ENCODE measurements around the gene HOXC10. TPM values are rescaled to one million over a fixed set of nuclear protein-coding genes. Genes with fewer than 3 reads are reported as not detected.

Gene HOXC10
- total and polyA plus RNA-seq, 2 donors (not counting 1 experiment from before 2014, with no cell fraction given), result not detected

GRCh38 chr12:54020591-54021405, 35.9 kb downstream of the HOXC10 start:
- H3K4me1 ChIP-seq (ENCODE audit: control insufficient read depth in 2 of 2, insufficient read depth in 2 of 2, low read length in 2 of 2), result peaks cover 19 to 27% of the 10 kb centered on the region in 2 donors
- peaks cover 0 to 90% (median 67%) of the 10 kb centered on the region in 4 experiments for H3K27me3 ChIP-seq (replicated peaks in 1 of 4; ENCODE audit: control extremely low read depth in 1 of 4, control insufficient read depth in 3 of 4, insufficient read depth in 4 of 4, low read length in 3 of 4)
- no peak overlapping the region for H3K9ac ChIP-seq (ENCODE audit: low read length)
- H3K79me2 ChIP-seq (ENCODE audit: control insufficient read depth, insufficient read depth, low read length), result no peaks in the 10 kb centered on the region
- CTCF ChIA-PET, result interaction anchor here (1.5 to 1.6 kb wide), 2 partner anchors 12 to 171 kb away, joined by 5 to 6 read pairs; partner anchors contain the start of gene HOXC5
- POLR2A ChIA-PET, result no interaction called here
- WGBS (ENCODE audit: insufficient coverage), result 60% methylated on average over 22 of the region's 23 CpGs
- no peaks in the 10 kb centered on the region for H3K9me3 Mint-ChIP-seq (ENCODE audit: insufficient read depth)
- no peak overlapping the region for H3K27ac Mint-ChIP-seq
- H3K27ac ChIP-seq (ENCODE audit: low read length in 2 of 2), result no peak overlapping the region
- H3K27me3 Mint-ChIP-seq, result peaks cover 57% of the 10 kb centered on the region
- H3K4me3 Mint-ChIP-seq, result no peak overlapping the region
- DNase-seq, result no peak
- TF ChIP-seq CTCF (IDR thresholded peaks at IDR 0.05) (no peak), EZH2 (IDR thresholded peaks at IDR 0.05; ENCODE audit: borderline replicate concordance, insufficient read depth, low read depth, low read length, poor library complexity, severe bottlenecking) (no peak)
- H3K9me3 ChIP-seq (ENCODE audit: control extremely low read depth in 1 of 3, control insufficient read depth in 2 of 3, insufficient read depth in 1 of 3, low read length in 2 of 3), result peaks cover 0 to 32% (median 0%) of the 10 kb centered on the region in 3 donors
- no peak overlapping the region for H3K4me2 ChIP-seq (replicated peaks; ENCODE audit: low read depth, low read length, poor library complexity, severe bottlenecking)
- no peaks in the 10 kb centered on the region for H3K36me3 ChIP-seq (replicated peaks in 1 of 2; ENCODE audit: control extremely low read depth in 1 of 2, control insufficient read depth in 1 of 2, extremely low read depth in 1 of 2, insufficient read depth in 2 of 2, low read length in 1 of 2)
- H3K4me1 Mint-ChIP-seq, result peaks cover 22% of the 10 kb centered on the region
- H3K4me3 ChIP-seq (ENCODE audit: control extremely low read depth in 1 of 5, extremely low read depth in 1 of 5, insufficient read depth in 1 of 5, low read depth in 2 of 5, low read length in 4 of 5), result no peak overlapping the region
- intact Hi-C loops (cut with micrococcal nuclease), result no loop called here
- ATAC-seq (ENCODE audit: low read depth), result no peak
- H4K20me1 ChIP-seq (ENCODE audit: control insufficient read depth, insufficient read depth, low read length, poor library complexity, severe bottlenecking), result no peaks in the 10 kb centered on the region
- no peak overlapping the region for H2AFZ ChIP-seq (ENCODE audit: insufficient read depth, low read depth, low read length, poor library complexity, severe bottlenecking)

- ChIA-PET POLR2A (no interaction called here), CTCF (interaction anchor here (1.3 to 1.6 kb wide), 3 partner anchors 11 to 186 kb away, joined by 4 to 6 read pairs (median 5); partner anchors contain the start of gene HOXC5)
- Histone ChIP-seq H3K36me3 (replicated peaks in 1 of 2; ENCODE audit: control extremely low read depth in 1 of 2, control insufficient read depth in 1 of 2, extremely low read depth in 1 of 2, insufficient read depth in 2 of 2, low read length in 1 of 2) (no peaks in the 10 kb centered on the region), H3K4me2 (replicated peaks; ENCODE audit: low read depth, low read length, poor library complexity, severe bottlenecking) (no peak overlapping the region), H4K20me1 (ENCODE audit: control insufficient read depth, insufficient read depth, low read length, poor library complexity, severe bottlenecking) (no peaks in the 10 kb centered on the region), H3K4me3 (ENCODE audit: control extremely low read depth in 1 of 5, extremely low read depth in 1 of 5, insufficient read depth in 1 of 5, low read depth in 2 of 5, low read length in 4 of 5) (no peak overlapping the region), H3K9ac (ENCODE audit: low read length) (no peak overlapping the region), H2AFZ (ENCODE audit: insufficient read depth, low read depth, low read length, poor library complexity, severe bottlenecking) (no peak overlapping the region), H3K4me1 (ENCODE audit: control insufficient read depth in 2 of 2, insufficient read depth in 2 of 2, low read length in 2 of 2) (peaks cover 19 to 27% of the 10 kb centered on the region in 2 donors), H3K79me2 (ENCODE audit: control insufficient read depth, insufficient read depth, low read length) (no peaks in the 10 kb centered on the region), H3K27me3 (replicated peaks in 1 of 4; ENCODE audit: control extremely low read depth in 1 of 4, control insufficient read depth in 3 of 4, insufficient read depth in 4 of 4, low read length in 3 of 4) (peaks cover 0 to 91% (median 69%) of the 10 kb centered on the region in 4 experiments), H3K9me3 (ENCODE audit: control extremely low read depth in 1 of 3, control insufficient read depth in 2 of 3, insufficient read depth in 1 of 3, low read length in 2 of 3) (peaks cover 0 to 27% (median 0%) of the 10 kb centered on the region in 3 donors), H3K27ac (ENCODE audit: low read length in 2 of 2) (no peak overlapping the region)
- Mint-ChIP-seq H3K9me3 (ENCODE audit: insufficient read depth) (no peaks in the 10 kb centered on the region), H3K4me1 (peaks cover 22% of the 10 kb centered on the region), H3K27me3 (peaks cover 60% of the 10 kb centered on the region), H3K27ac (peak overlapping the region; percentile 28), H3K4me3 (no peak overlapping the region)
- ATAC-seq (ENCODE audit: low read depth), result no peak
- WGBS (ENCODE audit: insufficient coverage), result 40% methylated on average over 9 of the region's 16 CpGs
- DNase-seq, result peak; percentile 52
- TF ChIP-seq EZH2 (IDR thresholded peaks at IDR 0.05; ENCODE audit: borderline replicate concordance, insufficient read depth, low read depth, low read length, poor library complexity, severe bottlenecking), result no peak
- no peak for TF ChIP-seq CTCF (IDR thresholded peaks at IDR 0.05)
- intact Hi-C loops (cut with micrococcal nuclease), result no loop called here
Measured at GRCh38 chr12:54021432-54022013, 36.6 kb downstream of the HOXC10 start.
